Pons (tissue), 1 donor: ENCODE data around the gene CRISPLD2.

Source experiments
- DNase-seq: peaks from one replicate; pipeline ENCODE4 v3.0.0-alpha.2; 2016; ENCODE audit warnings: low spot score

CRISPLD2 gene

GRCh38 chr16:84913315-84913714 lies 93.5 kb downstream of the CRISPLD2 start:
- peak; percentile 31 for DNase-seq

GRCh38 chr16:84914273-84914672 lies 94.5 kb downstream of the CRISPLD2 start:
- DNase-seq, result peak; percentile 29

- DNase-seq, result no peak
These were observed 96.4 kb downstream of the CRISPLD2 start for GRCh38 chr16:84916178-84916577.

- no peak for DNase-seq
These were observed 97.1 kb downstream of the CRISPLD2 start for GRCh38 chr16:84916850-84917249.

DNA sequence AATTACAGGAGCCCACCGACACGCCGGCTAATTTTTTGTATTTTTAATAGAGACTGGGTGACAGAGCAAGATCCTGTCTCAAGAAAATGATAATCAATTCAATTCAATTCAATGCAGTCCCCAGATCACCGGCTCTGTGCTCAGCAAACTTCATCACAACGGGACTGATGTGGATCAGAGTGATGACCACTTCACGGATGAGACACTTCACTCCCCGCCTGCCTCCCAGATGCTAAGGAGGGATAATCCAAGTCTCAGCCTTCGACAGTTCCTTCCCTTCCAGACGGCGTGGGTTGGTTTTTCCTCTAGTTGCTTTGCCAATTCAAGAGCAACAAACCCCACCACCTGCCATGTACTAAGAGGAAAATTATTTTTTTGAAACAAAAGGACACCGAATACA lies 97.7 kb downstream of the CRISPLD2 start:
- DNase-seq, result no peak

- DNase-seq, result no peak
These were observed 98.5 kb downstream of the CRISPLD2 start for GRCh38 chr16:84918006-84918909.

DNA sequence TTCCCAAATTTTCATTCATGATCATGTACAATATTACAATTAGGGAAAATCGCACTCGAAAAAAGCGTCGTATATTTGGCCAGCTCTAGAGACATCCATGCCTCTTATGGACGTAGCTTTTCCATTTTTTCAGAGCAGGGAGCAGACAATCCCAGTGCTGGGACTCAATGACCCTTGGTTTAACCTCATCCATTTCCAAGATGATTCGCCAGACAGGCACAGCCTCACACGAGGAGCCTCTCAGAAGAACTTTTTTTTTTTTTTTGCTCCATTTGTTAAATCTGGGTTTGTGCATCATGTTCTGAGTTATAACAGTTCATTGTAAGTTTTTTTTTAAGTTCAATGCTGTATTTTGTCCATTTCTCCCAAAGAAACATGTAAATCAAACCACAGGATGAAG lies 99.5 kb downstream of the CRISPLD2 start:
- no peak for DNase-seq

- DNase-seq, result no peak
These were observed 99.9 kb downstream of the CRISPLD2 start for GRCh38 chr16:84919708-84920107.

DNA sequence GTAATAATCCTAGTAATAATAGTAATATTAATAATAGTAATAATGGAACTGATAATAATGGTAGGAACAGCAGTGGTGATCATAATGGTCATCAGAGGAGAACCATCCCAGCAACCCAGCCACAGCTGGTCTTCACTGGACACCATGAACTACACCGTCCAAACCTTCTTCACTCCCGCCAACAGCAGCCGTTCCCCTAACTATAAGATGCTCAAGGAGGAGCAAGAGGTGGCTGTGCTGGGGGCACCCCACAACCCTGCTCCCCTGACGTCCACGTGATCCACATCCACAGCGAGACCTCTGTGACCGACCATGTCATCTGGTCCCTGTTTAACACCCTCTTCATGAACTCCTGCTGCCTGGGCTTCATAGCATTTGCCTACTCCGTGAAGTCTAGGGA lies 100.5 kb downstream of the CRISPLD2 start:
- no peak for DNase-seq

DNA sequence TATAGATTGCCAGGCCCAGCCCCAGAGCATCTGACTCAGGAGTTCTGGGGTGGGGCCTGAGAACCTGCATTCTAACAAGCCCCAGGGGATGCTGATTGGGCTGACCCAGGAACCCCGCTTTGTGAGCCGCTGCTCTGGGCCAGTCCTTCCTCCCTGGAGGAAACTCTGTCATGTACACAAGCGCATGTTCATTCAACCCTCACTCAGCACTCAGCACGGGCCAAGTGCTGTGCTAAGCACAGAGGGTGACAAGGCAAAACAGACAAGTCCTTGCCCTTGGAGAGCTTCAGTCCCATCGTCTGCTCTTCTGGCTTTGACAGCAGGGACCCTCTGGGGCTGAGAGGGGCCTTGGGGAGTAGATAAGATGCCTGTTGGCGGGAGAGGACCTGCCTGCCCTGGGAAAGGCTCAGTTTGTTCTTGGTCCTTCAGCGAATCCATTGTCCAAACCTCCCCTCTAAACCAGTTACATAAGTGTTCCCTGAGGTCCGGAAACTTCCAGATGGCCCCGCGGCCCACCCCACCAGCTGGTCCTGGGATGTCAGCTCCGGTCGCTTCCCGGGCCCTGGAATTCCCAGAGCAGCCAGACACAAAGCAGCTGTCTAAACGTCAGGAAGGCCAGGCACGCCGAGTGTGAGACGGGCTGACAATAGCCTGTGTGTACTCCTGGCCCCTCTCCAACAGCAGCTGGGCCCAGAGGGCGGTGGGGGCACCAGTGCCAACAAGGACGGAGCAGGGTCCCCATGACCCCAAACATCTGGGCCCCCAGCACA lies 102.8 kb downstream of the CRISPLD2 start:
- DNase-seq, result peak; percentile 81

GRCh38 chr16:84924331-84925091 lies 104.7 kb downstream of the CRISPLD2 start:
- DNase-seq, result no peak

GRCh38 chr16:84925092-84925772 lies 105.4 kb downstream of the CRISPLD2 start:
- no peak for DNase-seq

DNA sequence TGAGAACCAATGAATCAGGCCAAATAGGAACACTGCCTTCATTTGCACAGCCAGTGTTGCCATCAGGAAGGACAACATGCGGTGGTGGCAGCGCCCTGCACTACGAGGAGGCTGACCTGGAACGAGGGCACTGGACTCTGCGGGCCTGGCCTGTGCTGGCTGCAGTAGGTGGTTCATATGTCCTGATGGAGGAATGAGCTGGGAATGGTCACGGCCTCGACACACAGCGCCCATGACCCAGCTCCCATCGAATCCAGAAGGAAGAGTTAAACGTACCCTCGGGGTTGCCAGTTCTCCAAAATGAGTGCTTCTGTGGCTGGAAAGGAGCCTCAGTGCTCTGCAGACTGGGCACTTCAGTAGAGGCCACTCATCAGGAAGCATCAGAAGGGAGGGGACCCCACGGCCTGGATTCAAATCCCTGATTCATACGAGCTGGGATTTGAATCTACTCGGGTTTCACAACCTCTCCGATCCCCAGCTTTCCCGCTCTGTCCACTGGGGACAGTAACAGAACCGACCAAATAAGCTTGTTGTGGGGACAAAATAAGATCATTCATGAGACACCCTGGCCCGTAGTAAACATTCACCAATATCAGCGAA lies 106.1 kb downstream of the CRISPLD2 start:
- DNase-seq, result no peak

- DNase-seq, result no peak
These were observed 106.7 kb downstream of the CRISPLD2 start for GRCh38 chr16:84926462-84926861.

DNA sequence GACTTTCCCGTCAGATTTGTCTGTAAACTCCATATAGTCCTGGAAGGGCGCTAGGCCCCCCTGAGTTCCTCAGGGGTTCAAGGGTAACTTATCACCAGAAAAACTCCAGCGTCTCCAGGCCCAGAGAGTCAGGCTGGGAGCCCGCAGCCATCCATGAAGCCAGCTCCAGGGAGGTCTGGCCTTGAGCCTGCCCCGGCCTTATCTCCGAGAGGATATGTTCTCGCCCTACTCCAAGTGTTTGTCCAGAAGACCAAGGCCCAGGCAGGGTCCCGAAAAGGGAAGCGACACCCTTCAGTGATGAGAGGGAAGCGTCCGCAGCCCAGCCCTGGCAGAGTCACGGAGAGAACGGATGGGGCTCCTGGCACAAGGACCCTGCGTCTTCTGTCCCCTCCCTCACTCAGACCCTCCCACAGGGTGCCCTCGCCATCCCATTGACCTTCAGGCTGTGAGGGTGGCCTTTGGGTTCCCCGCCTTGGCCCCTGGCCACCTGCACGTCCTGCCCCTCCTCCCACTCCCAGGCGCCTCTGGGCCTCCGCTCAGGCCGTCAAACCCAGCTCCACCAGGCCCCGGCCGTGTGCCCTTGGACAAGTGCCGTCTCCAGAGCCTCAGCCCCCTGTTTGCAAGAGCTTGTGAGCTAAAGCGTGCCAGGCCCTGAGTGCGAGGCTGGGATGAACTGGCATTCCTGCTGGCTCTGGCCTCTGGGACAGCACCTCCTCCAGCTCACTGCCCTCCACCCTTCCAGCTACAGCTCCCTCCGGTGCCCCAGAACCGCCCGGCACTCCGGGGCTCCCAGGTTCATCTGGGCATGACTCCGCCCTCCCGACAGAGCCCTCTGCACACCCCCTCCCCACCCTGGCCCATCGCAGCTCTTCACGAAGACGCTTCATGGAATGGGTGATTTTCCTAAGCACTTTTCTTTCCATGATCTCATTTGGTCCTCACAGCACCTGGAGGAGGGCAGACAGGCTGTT lies 108.1 kb downstream of the CRISPLD2 start:
- DNase-seq, result no peak

DNA sequence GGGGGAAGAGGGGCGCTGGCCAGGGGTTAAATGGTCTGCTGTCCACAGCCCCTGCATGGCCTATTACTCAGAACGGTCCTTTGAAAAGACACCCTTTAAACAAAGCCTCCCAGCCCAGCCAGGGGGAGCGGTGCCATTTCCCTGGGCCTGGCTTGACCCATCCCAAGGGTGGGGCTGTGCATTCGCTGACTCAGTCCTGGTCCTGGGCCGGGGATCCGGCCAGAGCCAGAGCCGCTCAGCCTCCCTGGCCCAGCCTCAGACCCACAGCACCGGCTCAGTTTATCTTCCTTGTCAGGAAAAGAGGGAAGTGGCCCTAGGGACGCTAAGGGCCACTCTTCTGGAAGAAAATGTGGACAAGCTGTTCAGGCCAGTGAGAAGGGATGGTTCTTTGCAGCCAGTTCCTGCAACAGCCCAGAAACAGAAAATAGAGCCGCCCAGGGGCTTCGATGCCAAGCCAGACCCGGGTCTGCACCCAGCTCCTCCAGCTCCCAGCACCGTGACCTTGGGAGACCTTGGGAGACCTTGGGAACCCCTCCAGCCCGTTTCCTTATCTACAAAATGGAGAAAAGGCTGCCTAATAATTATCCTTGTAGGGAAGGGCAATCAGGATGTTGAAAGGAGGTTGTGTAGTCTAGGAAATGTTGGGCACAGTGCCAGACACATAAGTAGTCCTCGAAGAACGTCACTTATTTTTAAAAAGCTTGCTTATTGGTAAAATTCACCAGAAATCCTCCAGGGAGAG lies 109.1 kb downstream of the CRISPLD2 start:
- no peak for DNase-seq

DNA sequence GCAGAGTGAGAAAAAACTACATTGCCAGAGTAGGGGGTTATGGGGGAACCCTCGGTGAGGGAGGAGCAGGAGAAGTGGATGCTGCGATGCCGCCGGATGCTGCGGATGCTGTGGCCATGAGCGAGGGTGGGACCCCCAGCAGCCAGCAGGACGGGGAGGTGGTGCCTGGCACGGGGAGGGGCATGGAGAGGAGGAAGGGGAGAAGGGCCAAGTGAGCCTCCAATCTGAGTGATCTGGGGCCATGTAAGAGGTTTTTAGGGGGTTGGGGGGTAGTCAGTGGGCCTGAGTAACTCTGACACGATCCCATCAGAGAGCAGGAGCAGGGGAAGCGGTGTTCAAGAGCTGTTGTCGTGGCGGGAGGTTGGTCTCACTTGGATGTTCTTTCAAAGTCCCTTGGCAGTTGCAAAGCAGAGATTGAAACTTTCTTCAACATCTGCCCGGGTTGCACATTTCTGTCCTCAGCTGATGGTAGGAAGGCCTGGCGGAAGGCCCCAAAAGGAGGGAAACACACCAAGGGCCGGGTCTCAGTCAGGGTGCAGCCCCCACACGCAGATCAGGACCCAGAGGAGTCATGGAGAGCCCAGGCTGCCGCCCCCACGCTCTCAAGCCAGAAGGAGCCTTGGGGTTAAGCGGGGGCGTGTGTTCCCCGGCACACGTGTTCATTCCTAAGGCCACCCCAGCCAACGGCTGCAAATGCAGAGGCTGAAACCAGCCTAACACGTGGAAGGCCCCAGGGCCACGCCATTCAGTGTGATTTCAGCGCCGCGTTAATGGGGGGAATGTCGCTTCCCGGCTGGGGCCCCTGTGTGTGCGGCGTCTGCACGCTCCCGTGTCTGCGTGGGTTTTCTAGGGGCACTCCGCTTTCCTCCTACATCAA lies 109.9 kb downstream of the CRISPLD2 start:
- no peak for DNase-seq

DNA sequence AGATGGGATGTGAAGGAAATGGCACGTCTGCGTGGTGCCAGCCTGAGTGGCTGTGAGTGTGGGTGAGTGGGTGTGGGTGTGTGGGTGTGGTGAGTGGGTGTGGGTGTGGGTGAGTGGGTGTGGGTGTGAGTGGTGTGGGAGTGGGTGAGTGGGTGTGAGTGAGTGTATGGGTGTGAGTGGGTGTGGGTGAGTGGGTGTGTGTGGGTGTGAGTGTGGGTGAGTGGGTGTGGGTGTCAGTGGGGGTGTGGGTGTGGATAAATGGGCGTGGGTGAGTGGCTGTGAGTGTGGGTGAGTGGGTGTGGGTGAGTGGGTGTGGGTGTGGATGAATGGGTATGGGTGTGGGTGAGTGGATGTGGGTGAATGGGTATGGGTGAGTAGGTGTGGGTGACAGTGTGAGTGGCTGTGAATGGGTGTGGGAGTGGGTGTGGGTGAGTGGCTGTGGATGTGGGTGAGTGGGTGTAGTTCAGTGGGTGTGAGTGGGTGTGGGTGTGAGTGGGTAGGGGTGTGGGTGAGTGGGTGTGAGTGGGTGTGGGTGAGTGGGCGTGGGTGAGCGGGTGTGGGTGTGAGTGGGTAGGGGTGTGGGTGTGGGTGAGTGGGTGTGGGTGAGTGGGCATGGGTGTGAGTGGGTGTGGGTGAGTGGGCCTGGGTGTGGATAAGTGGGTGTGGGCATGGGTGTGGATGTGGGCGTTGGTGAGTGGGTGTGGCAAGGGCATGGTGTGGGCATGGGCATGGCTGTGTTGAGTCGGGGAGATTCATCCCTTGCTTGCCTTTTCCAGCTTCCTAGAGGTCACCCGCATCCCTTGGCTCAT lies 110.7 kb downstream of the CRISPLD2 start:
- no peak for DNase-seq
